ENCODE results near the gene IL1F10. TPM values are rescaled to one million over a fixed set of nuclear protein-coding genes. Genes with fewer than 3 reads are reported as not detected.

Gene IL1F10
- total and polyA plus RNA-seq, 2 of the 13 experiments (the other 11 are each of a cell fraction or from before 2014, with no cell fraction given) = not detected

GRCh38 chr2:113088213-113088992, 20.6 kb downstream of the IL1F10 start (continued):
- TF ChIP-seq ZBTB43 (CRISPR knock-in tag; conservative IDR thresholded peaks at IDR 0.05) (no peak), PHB2 (IDR thresholded peaks at IDR 0.05; ENCODE audit: partially characterized antibody) (no peak), ZNF83 (CRISPR knock-in tag; IDR thresholded peaks at IDR 0.05; ENCODE audit: borderline replicate concordance) (no peak), KMT2B (CRISPR knock-in tag; IDR thresholded peaks at IDR 0.05) (no peak), SSRP1 (CRISPR knock-in tag; IDR thresholded peaks at IDR 0.05) (no peak), ZNF253 (CRISPR knock-in tag; IDR thresholded peaks at IDR 0.05; ENCODE audit: borderline replicate concordance) (no peak), POLR2AphosphoS5 (IDR thresholded peaks at IDR 0.05; ENCODE audit: low read depth, low read length) (no peak), HBP1 (CRISPR knock-in tag; IDR thresholded peaks at IDR 0.05; ENCODE audit: low read depth) (no peak), ZSCAN29 (CRISPR knock-in tag; conservative IDR thresholded peaks at IDR 0.05) (no peak), PRPF4 (IDR thresholded peaks at IDR 0.05; ENCODE audit: low read depth, low read length, poor library complexity, severe bottlenecking) (no peak), SP1 (IDR thresholded peaks at IDR 0.05) (no peak), SP1 (CRISPR knock-in tag; IDR thresholded peaks at IDR 0.05) (no peak), ZBTB38 (CRISPR knock-in tag; IDR thresholded peaks at IDR 0.05) (no peak), ZNF567 (CRISPR knock-in tag; IDR thresholded peaks at IDR 0.05; ENCODE audit: borderline replicate concordance) (no peak), ZNF513 (CRISPR knock-in tag; conservative IDR thresholded peaks at IDR 0.05) (no peak), KDM5B (CRISPR knock-in tag; IDR thresholded peaks at IDR 0.05; ENCODE audit: borderline replicate concordance) (no peak), SOX6 (IDR thresholded peaks at IDR 0.05) (no peak), SOX6 (CRISPR knock-in tag; IDR thresholded peaks at IDR 0.05) (peak; percentile 79), ZNF792 (CRISPR knock-in tag; IDR thresholded peaks at IDR 0.05) (0 out of 2 replicates have a peak, but pooled peaks have one; percentile 61), SMAD9 (CRISPR knock-in tag; IDR thresholded peaks at IDR 0.05) (no peak), ZNF772 (CRISPR knock-in tag; IDR thresholded peaks at IDR 0.05) (0 out of 2 replicates have a peak, but pooled peaks have one; percentile 58), ARID4A (CRISPR knock-in tag; IDR thresholded peaks at IDR 0.05; ENCODE audit: borderline replicate concordance) (no peak), HCFC1 (IDR thresholded peaks at IDR 0.05; ENCODE audit: low read depth, low read length) (no peak), GLI4 (CRISPR knock-in tag; IDR thresholded peaks at IDR 0.05; ENCODE audit: borderline replicate concordance) (no peak)

Data from HepG2 (cell line).